Epithelial cell of esophagus (primary cell): ENCODE results near the gene ITGA5.

Experiments used
- DNase-seq: peaks from one replicate; pipeline ENCODE4 v3.0.0; 2010; ENCODE audit warnings: low read depth
- H3K4me3 ChIP-seq: 2 replicates; pipeline ENCODE4 v1.5.1; 2011; ENCODE audit warnings: mild to moderate bottlenecking, low read length, control low read depth
- CTCF ChIP-seq: IDR thresholded peaks from 2 replicates; pipeline ENCODE4 v1.5.1; 2011; ENCODE audit warnings: low read depth, mild to moderate bottlenecking, low read length, control low read depth, inconsistent platforms; ENCODE audit not compliant: insufficient read depth; ENCODE audit errors: missing control alignments

ITGA5 gene

DNA sequence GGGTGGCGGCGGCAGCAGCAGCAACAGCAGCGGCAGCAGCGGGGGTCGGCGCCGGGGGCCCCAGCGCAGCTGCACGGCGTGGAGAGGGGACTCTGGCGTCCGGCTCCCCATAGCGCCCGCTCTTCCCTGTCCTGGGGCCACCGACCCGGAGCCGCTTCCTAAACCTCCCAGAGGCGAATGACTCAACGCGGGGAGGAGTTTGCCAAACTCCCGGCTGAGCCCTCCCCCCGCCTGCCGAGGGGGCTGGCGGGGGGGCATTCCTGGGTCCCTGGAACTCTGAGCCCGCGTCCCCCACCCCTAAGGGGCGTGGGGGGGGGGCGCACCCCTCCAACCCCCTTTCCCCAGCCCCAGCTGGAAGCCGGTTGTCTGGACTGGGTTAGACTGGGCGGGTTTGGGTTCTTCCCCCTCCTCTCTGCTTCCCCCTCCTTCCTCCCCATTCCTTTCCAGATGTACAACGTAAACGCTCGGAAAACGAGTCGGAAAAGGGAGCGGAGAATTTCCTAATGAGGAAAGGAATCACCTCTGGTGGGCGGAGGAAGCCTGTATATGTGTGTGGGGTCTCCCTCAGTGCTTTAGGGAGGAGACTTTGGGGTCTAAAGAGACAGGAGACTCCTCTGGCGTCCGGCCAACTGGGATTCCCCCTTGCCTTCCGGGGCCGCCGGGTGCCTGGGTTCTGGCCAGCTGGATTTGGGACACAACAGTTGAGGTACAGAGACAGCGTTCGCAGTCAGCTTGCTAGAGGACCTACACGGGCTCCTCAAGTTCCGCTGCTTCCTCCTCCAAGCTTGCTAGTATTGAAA is at the start of gene ITGA5:
ITGA5 (minus strand) TSS at position 179 of the 800 bp plus-strand sequence; CDS start at position 111, 68 bp downstream.
- peak within 1 kb of the TSS; percentile 72 for H3K4me3 ChIP-seq
- TF ChIP-seq CTCF: no peak
- DNase-seq: peak; percentile 78

GRCh38 chr12:54465857-54466523 is 46.9 kb upstream of the ITGA5 start:
- no peak overlapping the region for H3K4me3 ChIP-seq
- DNase-seq: no peak
- no peak for TF ChIP-seq CTCF

DNA sequence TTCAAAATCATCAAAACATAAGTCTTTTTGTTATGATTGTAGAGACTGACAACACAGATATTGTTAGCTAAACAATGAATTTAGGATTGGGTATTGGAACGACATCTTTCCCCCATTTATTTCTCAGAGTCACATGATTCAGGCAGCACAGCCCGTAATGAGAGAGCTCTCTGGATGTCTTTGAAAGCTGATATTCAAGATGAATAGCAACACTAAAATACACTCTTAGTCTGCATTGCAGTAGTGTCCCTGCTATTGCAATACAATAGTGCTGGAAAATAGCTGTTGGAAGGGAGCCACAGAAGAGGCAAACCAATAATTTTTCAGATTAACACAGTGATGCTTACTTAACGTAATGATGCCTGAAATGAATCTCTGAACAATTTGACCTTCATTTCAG is 44.4 kb upstream of the ITGA5 start:
- no peak for DNase-seq
- no peak for TF ChIP-seq CTCF
- H3K4me3 ChIP-seq: no peak overlapping the region

DNA sequence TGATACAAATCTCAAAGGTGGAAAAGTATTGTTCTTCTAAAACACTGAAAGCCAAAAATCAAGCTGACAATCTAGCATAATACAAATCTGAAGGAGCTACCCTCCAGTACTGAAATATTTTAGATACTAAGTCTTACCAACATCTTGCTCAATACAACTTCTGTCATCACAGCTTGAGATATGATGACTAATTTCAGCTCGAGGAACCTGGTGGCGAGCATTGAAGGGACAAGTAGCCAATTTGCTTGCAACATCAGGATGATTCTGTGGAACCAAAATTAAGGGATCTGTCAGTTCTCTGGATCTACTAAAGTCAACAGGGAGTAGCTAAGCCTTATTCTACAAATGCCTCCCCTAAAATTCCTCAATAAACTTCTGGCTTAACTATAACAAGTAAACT is 44.0 kb upstream of the ITGA5 start:
- no peak for TF ChIP-seq CTCF
- no peak overlapping the region for H3K4me3 ChIP-seq
- DNase-seq: peak; percentile 89

- no peak for DNase-seq
- no peak for TF ChIP-seq CTCF
- H3K4me3 ChIP-seq: no peak overlapping the region
These were observed 41.4 kb upstream of the ITGA5 start for GRCh38 chr12:54460317-54460923.

DNA sequence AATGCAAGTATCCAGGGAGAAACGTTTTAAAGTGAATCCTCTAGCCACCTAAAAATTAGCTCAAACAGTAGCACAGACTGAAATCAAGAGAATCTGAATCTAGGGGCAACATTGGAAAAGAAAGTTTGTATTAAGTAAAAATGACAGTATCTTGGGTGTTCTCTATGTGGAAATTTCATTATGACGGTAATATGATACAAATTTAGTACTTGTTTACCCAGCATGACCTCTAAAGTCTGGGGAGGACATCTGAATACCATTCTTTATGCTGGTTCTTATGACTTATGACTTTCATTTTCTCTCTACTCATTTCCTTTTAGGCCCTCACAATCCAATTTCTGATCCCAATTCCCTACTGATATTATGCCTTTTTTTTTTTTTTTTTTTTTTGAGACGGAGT is 40.3 kb upstream of the ITGA5 start:
- no peak for TF ChIP-seq CTCF
- no peak overlapping the region for H3K4me3 ChIP-seq
- DNase-seq: no peak
